ENCODE data around the gene SLITRK3.

Gene SLITRK3

DNA sequence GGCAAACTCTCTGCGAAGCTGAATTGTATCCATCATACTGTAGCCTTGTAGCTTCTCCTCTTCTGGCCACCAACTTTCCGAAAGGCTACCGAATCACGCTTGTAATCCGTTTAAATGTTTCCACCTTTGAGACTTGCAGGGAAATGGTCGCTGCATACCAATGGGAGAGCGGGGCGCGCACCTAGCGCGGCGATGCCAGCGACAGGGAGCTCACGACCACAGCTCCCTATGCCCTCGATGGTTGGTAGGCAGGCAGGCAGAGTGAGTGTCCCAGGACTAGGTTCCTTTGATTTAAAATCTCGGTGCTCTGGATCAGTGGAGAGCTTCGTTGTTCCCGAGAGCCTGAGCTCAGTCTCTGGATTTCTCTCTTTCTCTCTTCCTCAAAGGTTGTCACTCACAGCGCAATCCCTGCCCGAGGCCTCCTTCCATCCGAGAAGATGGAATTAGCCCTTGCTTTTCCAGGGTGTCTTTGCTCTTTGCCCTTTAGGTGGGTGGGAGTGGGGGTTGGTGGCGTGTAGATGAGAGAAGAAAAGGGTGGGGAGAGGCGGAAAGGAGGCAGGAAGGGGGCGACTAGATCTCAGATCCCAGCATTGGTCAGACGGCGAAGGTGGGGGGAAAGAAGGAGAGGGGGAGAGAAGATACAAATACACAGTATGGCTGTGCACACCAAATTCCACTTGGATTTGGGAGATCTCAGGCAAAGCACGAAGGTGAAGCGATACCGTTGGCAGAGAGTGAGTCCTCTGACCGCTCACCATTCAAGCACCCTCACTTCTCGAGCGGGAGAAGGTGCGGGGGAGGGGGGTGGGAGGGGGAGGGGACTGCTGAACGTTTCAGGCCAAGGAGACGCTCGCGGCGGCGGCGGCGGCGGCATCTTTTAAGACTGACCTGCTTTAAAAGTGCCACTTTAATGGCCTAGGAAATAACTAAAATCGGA lies at the start of gene SLITRK3:
SLITRK3 (minus strand) TSS at position 745 of the 937 bp plus-strand sequence. CDS start 5,554 bp downstream, outside the sequence.
- Mint-ChIP-seq H3K27ac (no peak within 1 kb of the TSS), H3K27me3 (peaks cover 42% of the 10 kb centered on the region), H3K9me3 (ENCODE audit: low read depth) (no peaks in the 10 kb centered on the region), H3K36me3 (peaks cover 2% of the 10 kb centered on the region), H3K4me3 (peak within 1 kb of the TSS; percentile 79), H3K4me1 (ENCODE audit: low read depth) (peaks cover 29% of the 10 kb centered on the region)

- Mint-ChIP-seq H3K4me3 (no peak overlapping the region), H3K27ac (no peak overlapping the region), H3K4me1 (ENCODE audit: low read depth) (no peaks in the 10 kb centered on the region), H3K36me3 (no peaks in the 10 kb centered on the region), H3K9me3 (ENCODE audit: low read depth) (peaks cover 10% of the 10 kb centered on the region), H3K27me3 (no peaks in the 10 kb centered on the region)
Measured at GRCh38 chr3:165243597-165243996, 47.4 kb upstream of the SLITRK3 start.

DNA sequence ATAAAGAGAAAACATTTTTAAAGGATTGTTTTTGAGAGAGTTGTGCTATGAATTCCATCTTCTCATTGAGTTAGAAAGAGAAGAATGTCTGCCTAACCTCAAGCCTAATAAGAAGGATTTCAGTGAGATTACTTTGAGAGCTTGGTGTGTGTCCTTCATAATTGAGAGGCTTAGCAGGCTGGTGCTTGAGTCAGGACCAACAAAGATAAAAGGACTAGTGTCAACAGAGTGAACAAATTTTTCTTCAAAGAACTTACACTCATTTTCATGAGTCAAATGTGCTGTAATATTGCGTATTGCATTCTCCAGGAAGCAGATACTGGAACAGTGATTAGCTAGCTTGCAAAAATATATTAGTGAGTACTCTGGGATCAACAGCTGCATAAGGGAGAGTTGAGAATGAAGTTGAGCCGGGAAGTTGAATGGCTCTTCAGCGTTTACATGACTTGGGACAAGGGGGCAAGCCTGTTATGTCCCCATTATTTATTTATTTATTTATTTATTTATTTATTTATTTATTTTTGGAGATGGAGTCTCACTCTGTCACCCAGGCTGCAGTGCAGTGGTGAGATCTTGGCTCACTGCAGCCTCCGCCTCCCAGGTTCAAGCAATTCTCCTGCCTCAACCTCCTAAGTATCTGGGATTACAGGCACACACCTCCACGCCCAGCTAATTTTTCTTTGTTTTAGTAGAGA lies 37.5 kb upstream of the SLITRK3 start:
- Mint-ChIP-seq H3K36me3 (no peaks in the 10 kb centered on the region), H3K27me3 (no peaks in the 10 kb centered on the region), H3K4me1 (ENCODE audit: low read depth) (no peaks in the 10 kb centered on the region), H3K9me3 (ENCODE audit: low read depth) (no peaks in the 10 kb centered on the region), H3K4me3 (no peak overlapping the region), H3K27ac (no peak overlapping the region)

- no peaks in the 10 kb centered on the region for H3K4me1 Mint-ChIP-seq (ENCODE audit: low read depth)
- H3K27ac Mint-ChIP-seq: no peak overlapping the region
- no peak overlapping the region for H3K4me3 Mint-ChIP-seq
- H3K27me3 Mint-ChIP-seq: no peaks in the 10 kb centered on the region
- no peaks in the 10 kb centered on the region for H3K36me3 Mint-ChIP-seq
- H3K9me3 Mint-ChIP-seq (ENCODE audit: low read depth): no peaks in the 10 kb centered on the region
Measured at GRCh38 chr3:165225604-165226003, 29.4 kb upstream of the SLITRK3 start.

- Mint-ChIP-seq H3K4me1 (ENCODE audit: low read depth) (no peaks in the 10 kb centered on the region), H3K4me3 (no peak overlapping the region), H3K9me3 (ENCODE audit: low read depth) (no peaks in the 10 kb centered on the region), H3K27me3 (no peaks in the 10 kb centered on the region), H3K27ac (no peak overlapping the region), H3K36me3 (no peaks in the 10 kb centered on the region)
Measured at GRCh38 chr3:165217739-165218138, 21.6 kb upstream of the SLITRK3 start.

- H3K27ac Mint-ChIP-seq: no peak overlapping the region
- no peaks in the 10 kb centered on the region for H3K4me1 Mint-ChIP-seq (ENCODE audit: low read depth)
- no peak overlapping the region for H3K4me3 Mint-ChIP-seq
- H3K27me3 Mint-ChIP-seq: no peaks in the 10 kb centered on the region
- no peaks in the 10 kb centered on the region for H3K9me3 Mint-ChIP-seq (ENCODE audit: low read depth)
- H3K36me3 Mint-ChIP-seq: no peaks in the 10 kb centered on the region
Measured at GRCh38 chr3:165212580-165212979, 16.4 kb upstream of the SLITRK3 start.

DNA sequence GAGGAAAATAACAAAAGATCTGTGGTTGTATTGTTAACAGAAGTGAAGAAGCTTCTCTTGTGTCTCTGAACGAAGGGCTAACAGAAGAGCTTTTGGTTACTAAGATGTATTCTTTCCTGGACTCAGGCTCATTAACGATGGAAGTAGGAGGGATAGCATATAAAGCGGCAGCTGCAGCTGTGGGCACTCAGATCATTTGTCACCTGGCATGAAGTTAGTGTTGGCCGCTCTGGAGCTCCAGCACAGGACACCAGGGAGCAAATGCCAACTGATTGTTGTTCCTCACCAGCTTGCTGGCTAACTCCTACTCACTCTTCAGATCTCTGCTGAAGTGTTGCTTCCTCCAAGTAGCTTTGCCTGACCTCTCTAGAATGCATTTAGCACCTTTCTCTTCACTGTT lies 15.5 kb upstream of the SLITRK3 start:
- Mint-ChIP-seq H3K4me1 (ENCODE audit: low read depth) (peaks cover 2% of the 10 kb centered on the region), H3K27ac (no peak overlapping the region), H3K9me3 (ENCODE audit: low read depth) (no peaks in the 10 kb centered on the region), H3K36me3 (no peaks in the 10 kb centered on the region), H3K4me3 (no peak overlapping the region), H3K27me3 (peaks cover 2% of the 10 kb centered on the region)

- Mint-ChIP-seq H3K27me3 (peaks cover 3% of the 10 kb centered on the region), H3K9me3 (ENCODE audit: low read depth) (no peaks in the 10 kb centered on the region), H3K27ac (no peak overlapping the region), H3K4me3 (no peak overlapping the region), H3K4me1 (ENCODE audit: low read depth) (peaks cover 2% of the 10 kb centered on the region), H3K36me3 (no peaks in the 10 kb centered on the region)
Measured at GRCh38 chr3:165210727-165211126, 14.5 kb upstream of the SLITRK3 start.

GRCh38 chr3:165210132-165210531 lies 13.9 kb upstream of the SLITRK3 start:
- Mint-ChIP-seq H3K27ac (no peak overlapping the region), H3K4me1 (ENCODE audit: low read depth) (peaks cover 2% of the 10 kb centered on the region), H3K4me3 (no peak overlapping the region), H3K36me3 (no peaks in the 10 kb centered on the region), H3K9me3 (ENCODE audit: low read depth) (no peaks in the 10 kb centered on the region), H3K27me3 (peaks cover 4% of the 10 kb centered on the region)

GRCh38 chr3:165206454-165207266 lies 10.5 kb upstream of the SLITRK3 start:
- H3K36me3 Mint-ChIP-seq: no peaks in the 10 kb centered on the region
- H3K27me3 Mint-ChIP-seq: peaks cover 11% of the 10 kb centered on the region
- H3K4me1 Mint-ChIP-seq (ENCODE audit: low read depth): peaks cover 2% of the 10 kb centered on the region
- no peak overlapping the region for H3K27ac Mint-ChIP-seq
- no peaks in the 10 kb centered on the region for H3K9me3 Mint-ChIP-seq (ENCODE audit: low read depth)
- peak overlapping the region; percentile 54 for H3K4me3 Mint-ChIP-seq

GRCh38 chr3:165204445-165204844 lies 8.3 kb upstream of the SLITRK3 start:
- H3K9me3 Mint-ChIP-seq (ENCODE audit: low read depth): no peaks in the 10 kb centered on the region
- no peak overlapping the region for H3K27ac Mint-ChIP-seq
- H3K4me1 Mint-ChIP-seq (ENCODE audit: low read depth): peaks cover 2% of the 10 kb centered on the region
- H3K4me3 Mint-ChIP-seq: no peak overlapping the region
- peaks cover 11% of the 10 kb centered on the region for H3K27me3 Mint-ChIP-seq
- no peaks in the 10 kb centered on the region for H3K36me3 Mint-ChIP-seq

DNA sequence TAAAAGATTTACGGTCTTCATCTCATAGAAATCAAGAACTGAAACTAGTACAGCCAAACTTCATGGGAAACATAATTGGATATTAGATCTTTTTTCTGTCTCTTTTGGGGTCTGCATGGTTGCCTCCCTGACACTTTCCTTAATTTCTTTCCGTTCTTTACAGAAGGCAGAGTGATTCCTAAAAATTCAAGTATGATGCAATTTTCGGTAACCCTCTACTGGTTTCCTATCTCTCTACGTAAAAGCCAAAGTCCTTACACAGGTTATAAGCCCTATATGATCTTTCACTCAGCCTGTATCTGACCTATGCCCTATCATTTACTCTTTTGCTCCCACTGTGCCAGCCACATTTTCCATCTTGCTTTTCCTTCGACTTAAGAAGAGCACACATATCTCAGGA lies 6.8 kb upstream of the SLITRK3 start:
- Mint-ChIP-seq H3K4me3 (no peak overlapping the region), H3K27me3 (peaks cover 18% of the 10 kb centered on the region)

GRCh38 chr3:165201964-165202363 lies 5.8 kb upstream of the SLITRK3 start:
- no peak overlapping the region for H3K27ac Mint-ChIP-seq
- H3K4me1 Mint-ChIP-seq (ENCODE audit: low read depth): peaks cover 8% of the 10 kb centered on the region
- H3K4me3 Mint-ChIP-seq: no peak overlapping the region
- H3K36me3 Mint-ChIP-seq: no peaks in the 10 kb centered on the region
- H3K9me3 Mint-ChIP-seq (ENCODE audit: low read depth): no peaks in the 10 kb centered on the region
- peaks cover 24% of the 10 kb centered on the region for H3K27me3 Mint-ChIP-seq

More for the DNA sequence above, 6.8 kb upstream of the SLITRK3 start:
- no peaks in the 10 kb centered on the region for H3K9me3 Mint-ChIP-seq (ENCODE audit: low read depth)
- no peaks in the 10 kb centered on the region for H3K36me3 Mint-ChIP-seq
- H3K4me1 Mint-ChIP-seq (ENCODE audit: low read depth): peaks cover 2% of the 10 kb centered on the region
- H3K27ac Mint-ChIP-seq: no peak overlapping the region

DNA sequence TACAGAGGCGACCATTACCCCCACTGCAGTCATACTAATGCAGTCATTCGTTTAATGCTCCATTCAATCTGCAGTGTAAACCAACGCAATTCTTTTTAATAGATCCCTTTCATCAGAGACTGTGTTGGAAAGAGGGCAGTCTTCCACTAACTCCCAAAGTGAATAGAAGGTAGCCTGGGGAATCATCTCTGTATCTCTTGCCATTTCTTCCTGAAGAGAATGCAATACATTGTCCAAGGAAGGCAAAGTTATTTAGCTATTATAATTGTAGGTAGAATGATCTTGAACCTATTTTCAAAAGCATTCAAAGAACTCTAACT lies 1.3 kb upstream of the SLITRK3 start:
- Mint-ChIP-seq H3K4me3 (peak overlapping the region; percentile 79), H3K9me3 (ENCODE audit: low read depth) (no peaks in the 10 kb centered on the region), H3K27ac (no peak overlapping the region), H3K27me3 (peaks cover 42% of the 10 kb centered on the region), H3K4me1 (ENCODE audit: low read depth) (peaks cover 29% of the 10 kb centered on the region), H3K36me3 (peaks cover 2% of the 10 kb centered on the region)
